GM11168 (cell line): Measurements from ENCODE around the gene RELB.
"Not testable (repeated sequence)": the region's sequence is repeated elsewhere in the genome, so short reads cannot be mapped to it uniquely, and the experiment has no call there.

Experiments used
- in situ Hi-C: fragments of 300-500 bp; cut with MboI; formaldehyde crosslinking; loops from one replicate; pipeline ENCODE4 v1.12.0; 2022; ENCODE audit warnings: low sequenced_read_pairs; ENCODE audit not compliant: unreplicated experiment

Gene RELB

GRCh38 chr19:45001087-45001739 is at the start of gene RELB:
RELB (plus strand) TSS chr19:45001464; CDS start chr19:45001580, 116 bp downstream.
- in situ Hi-C loops, result no loop called here

- in situ Hi-C loops, result no loop called here
These were observed 47.0 kb upstream of the RELB start for GRCh38 chr19:44954278-44954648.

- in situ Hi-C loops, result no loop called here
These were observed 46.4 kb upstream of the RELB start, which contains the start of gene CLPTM1 for GRCh38 chr19:44954649-44955504. CLPTM1 (plus strand) TSS chr19:44955380; CDS start chr19:44955396, 16 bp downstream.

- in situ Hi-C loops, result no loop called here
These were observed 45.5 kb upstream of the RELB start for GRCh38 chr19:44955505-44956439.

- in situ Hi-C loops, result no loop called here
These were observed 43.7 kb upstream of the RELB start for GRCh38 chr19:44957526-44957925.

GRCh38 chr19:44958090-44958489 is 43.2 kb upstream of the RELB start:
- in situ Hi-C loops, result no loop called here

- in situ Hi-C loops, result no loop called here
These were observed 41.6 kb upstream of the RELB start for GRCh38 chr19:44959691-44960090.

GRCh38 chr19:44960906-44961728 is 40.1 kb upstream of the RELB start:
- in situ Hi-C loops, result no loop called here

- in situ Hi-C loops, result no loop called here
These were observed 39.4 kb upstream of the RELB start for GRCh38 chr19:44961821-44962220.

- in situ Hi-C loops, result no loop called here
These were observed 33.1 kb upstream of the RELB start for GRCh38 chr19:44968118-44968517.

- in situ Hi-C loops, result no loop called here
These were observed 32.6 kb upstream of the RELB start for GRCh38 chr19:44968670-44969069.

- in situ Hi-C loops, result no loop called here
These were observed 31.8 kb upstream of the RELB start for GRCh38 chr19:44969437-44969836.

- in situ Hi-C loops, result not testable (repeated sequence)
These were observed 29.8 kb upstream of the RELB start for GRCh38 chr19:44971451-44971850.

GRCh38 chr19:44972802-44973201 is 28.5 kb upstream of the RELB start:
- in situ Hi-C loops, result no loop called here

GRCh38 chr19:44973982-44974735 is 27.1 kb upstream of the RELB start:
- in situ Hi-C loops, result no loop called here

GRCh38 chr19:44974857-44975256 is 26.4 kb upstream of the RELB start:
- in situ Hi-C loops, result no loop called here

- in situ Hi-C loops, result no loop called here
These were observed 25.8 kb upstream of the RELB start for GRCh38 chr19:44975444-44975843.

- in situ Hi-C loops, result no loop called here
These were observed 17.3 kb upstream of the RELB start for GRCh38 chr19:44984005-44984404.

GRCh38 chr19:44985445-44985844 is 15.8 kb upstream of the RELB start:
- in situ Hi-C loops, result no loop called here
